NCI-H1048 (cell line): ENCODE results near the gene MBNL2.

Source experiments
- DNase-seq: peaks from one replicate; lab custom pipeline; 2025; lab: John Stamatoyannopoulos, UW

The MBNL2 gene

DNA sequence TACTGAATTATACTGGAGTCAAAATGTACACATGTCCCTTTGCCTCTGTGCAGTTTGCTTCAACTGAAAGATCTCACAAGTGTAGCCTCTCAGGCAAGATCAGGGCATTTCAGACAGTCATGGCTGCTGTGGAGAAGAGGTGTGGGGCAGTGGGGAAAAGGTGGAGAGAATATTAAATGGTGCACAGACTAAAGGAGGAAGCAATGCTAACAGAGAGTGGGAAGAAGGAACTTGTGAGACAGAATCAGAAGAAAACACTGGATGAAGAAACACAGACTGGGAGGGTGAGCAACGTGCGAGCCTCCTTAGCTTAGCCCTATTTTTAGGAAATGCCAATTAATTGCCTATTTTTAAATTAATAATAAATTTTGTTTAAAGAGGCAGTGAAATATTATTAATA, 162.2 kb downstream of the MBNL2 start:
- no peak for DNase-seq

DNA sequence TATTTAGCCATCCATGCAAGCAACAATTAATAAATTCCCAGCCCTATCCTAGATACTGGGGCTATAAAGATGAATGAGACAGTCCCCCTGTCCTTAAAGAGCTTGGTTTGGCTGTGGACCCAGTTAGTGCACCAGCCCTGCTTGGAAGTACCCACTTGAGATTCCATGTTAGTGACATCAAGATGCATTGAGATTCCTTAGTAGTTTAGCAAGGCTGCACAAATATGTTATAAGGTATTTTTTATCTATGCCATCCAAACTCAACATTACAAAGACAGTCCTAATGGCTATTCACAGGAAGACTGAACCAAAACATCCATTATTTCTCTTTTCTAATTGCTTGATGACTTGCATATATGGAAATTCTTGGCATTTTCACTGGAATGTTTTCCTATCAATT, 163.0 kb downstream of the MBNL2 start:
- DNase-seq: no peak

DNA sequence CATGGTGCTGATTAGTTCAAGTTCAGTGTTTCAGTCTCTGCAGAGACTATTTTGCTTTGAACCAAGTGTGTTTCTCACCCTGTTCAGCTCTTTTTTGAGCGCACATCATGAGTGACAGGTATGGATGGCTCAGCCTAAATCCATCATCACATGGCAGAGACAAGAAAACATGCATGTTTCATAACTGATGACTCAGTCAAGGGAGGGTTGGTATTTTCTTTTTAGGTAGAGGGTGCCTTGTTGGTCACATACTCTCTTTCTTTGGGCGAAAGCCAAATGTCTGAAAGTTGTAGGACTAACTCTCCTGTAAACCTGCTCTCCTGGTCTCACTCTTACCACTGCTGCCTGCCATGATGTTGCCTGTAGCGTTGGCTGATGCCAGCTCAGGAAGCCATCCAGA, 163.7 kb downstream of the MBNL2 start:
- DNase-seq: no peak

DNA sequence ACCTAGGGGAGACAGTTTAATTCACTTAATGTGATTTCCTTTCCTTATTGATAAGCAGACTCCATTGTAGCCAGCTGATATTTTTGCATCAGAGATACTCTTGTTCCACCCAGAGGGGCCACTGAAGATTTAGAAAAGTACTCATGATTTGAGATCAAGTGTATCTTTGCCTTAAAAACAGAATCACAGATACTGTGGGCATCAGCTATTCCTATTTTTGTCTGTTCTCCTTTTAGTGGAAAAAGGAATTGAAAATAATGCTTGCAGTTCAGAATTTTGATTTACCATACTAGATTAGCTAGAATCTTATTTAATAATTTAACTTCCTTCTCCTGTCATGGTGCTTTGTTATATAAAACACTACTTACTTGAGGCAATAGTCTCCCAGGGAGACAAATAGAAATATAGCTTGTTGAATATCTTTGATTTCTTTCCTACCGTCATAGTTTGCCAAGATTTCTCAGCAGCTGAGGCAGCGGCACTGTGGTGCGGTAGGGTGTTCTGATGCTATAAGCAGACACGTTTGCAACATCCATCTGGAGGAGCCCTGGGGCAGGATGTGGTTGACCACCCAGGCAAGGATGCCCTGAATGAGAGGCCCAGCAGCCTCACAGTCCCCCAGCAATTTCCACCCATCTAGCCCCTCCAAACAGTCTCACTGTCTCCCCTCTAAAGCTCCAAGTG, 164.8 kb downstream of the MBNL2 start:
- DNase-seq: no peak

DNA sequence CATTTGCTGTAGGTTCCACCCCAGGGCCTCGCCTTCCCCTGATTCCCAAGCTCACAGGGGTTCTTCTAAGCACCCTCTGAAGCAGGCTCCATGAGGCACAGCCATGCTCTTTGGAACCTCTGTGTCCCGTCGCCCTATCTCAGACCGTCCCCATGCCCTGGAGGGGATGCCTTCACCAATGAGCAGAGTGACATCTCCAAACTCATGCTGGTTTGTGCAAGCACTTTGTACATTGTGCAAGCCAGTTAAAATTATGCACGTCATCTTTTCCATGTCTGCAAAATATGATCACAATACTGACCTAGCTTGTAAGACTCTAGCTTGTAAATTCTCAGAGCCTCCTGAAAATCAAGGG, 165.3 kb downstream of the MBNL2 start:
- DNase-seq: no peak

DNA sequence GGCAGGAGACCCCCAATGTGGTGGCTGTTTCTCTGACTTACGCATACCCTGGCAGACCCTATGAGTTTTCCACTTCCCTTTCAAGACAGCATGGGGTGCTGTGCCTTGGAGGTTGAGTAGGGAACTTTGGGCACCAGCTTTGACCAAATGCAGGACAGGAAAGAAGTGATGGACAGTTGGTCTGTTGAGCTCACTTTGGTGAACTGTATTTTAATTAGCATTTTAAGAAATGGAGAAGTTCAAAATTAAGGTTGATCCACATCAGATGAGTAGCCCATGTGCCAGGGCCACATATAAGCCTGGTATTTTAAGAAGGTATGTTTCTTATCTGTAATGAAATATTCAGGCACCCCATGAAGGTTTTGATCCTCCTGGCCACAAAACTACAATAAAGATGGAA, 165.8 kb downstream of the MBNL2 start:
- no peak for DNase-seq

DNA sequence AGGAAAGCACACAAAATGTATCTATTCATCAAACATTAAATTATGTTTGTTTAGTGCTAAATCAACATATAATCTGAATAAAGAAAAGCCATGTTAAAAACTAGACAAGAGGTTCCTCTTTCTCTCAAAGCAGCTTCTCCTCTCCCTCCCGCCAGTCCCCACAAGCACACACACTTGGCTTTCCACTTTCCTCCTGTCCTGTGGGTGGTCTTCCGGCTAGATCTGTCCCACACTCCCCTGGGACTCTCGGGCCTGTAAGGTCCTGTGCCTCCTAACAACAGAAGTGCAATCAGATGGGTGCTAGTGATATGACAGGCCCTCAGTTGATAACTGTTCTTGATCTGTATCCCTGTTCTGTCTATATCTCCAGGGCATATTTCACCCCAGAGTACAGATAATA, 166.2 kb downstream of the MBNL2 start:
- DNase-seq: no peak

DNA sequence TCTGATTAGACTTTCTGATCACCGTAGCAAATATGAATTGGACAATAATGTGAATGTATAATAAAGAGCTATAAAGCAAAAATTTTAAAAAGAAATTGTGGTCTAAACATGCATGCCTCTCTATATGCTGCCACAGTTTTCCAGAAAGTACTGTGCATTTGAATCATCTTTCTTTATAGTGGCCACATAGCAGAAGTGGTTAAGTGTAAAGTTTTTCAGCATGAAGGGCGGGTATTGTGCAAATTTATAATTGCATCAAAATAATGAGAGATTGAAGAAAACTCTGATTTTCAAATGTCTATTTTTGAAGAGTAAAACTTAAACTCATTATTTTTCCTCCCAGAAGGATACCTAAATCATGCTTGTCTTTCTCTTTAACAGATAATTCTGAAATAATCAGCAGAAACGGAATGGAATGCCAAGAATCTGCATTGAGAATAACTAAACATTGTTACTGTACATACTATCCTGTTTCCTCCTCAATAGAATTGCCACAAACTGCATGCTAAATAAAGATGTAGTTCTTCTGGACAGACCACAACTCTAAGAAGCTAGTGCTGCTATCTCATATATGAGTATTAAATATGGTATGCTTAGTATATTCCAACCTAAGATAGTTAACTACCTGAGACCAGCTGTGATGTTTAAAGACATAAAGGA, 168.9 kb downstream of the MBNL2 start:
- DNase-seq: no peak

DNA sequence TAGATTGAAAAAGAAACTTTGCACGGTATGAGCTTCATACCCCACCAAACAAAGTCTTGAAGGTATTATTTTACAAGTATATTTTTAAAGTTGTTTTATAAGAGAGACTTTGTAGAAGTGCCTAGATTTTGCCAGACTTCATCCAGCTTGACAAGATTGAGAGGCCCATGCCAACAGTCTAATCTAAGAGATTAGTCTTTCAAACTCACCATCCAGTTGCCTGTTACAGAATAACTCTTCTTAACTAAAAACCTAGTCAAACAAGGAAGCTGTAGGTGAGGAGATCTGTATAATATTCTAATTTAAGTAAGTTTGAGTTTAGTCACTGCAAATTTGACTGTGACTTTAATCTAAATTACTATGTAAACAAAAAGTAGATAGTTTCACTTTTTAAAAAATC, 169.9 kb downstream of the MBNL2 start:
- DNase-seq: no peak

DNA sequence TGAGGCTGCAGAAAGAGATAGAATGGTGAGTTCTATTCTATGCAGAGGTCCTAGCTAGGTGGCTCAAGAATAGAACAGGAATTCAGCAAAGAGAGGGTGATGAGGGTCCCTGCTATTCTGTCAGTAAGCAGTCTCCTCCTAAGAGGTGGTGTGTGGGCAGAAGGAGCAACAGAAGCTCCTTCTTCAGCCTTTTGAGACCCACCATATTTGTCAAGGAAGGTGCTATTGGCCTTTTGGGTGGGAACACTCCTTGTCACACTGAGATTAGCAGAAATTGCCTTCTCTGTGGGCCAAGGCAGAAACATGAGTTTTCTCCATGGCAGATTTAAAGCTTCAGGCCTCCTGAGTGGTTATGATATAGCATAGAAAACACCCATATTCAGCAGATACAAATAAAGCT, 172.4 kb downstream of the MBNL2 start:
- no peak for DNase-seq

DNA sequence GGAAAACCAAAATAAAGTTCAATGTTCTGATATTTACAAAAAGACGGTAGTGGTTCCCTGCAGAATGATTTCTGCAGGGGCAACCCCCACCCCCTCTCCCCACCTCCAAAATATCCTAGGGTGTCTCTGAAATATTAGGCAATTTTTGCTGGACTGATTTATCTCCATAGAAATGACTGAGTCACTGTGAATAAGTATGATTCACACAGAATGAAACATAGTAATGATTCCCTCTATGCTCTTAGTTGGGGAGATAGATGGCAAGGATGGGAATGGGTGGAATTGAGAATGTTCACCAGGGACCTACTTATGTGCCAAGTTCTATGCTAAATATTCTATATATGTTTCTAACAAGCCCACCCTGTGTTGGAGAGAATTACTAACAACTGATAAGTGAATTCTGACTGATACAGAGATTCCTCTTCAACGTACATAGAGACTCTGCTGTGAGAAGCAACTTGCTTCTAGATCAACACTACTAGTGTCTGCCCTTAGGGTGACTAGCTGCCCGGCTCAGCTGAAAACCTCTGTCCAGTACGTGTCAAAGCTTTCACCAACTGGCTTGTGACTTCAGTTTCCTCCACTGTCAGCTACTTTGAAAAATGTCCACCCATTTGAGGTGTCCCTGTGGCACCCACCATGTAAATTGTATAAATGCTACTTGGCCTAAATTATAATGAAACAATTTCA, 173.5 kb downstream of the MBNL2 start:
- no peak for DNase-seq

DNA sequence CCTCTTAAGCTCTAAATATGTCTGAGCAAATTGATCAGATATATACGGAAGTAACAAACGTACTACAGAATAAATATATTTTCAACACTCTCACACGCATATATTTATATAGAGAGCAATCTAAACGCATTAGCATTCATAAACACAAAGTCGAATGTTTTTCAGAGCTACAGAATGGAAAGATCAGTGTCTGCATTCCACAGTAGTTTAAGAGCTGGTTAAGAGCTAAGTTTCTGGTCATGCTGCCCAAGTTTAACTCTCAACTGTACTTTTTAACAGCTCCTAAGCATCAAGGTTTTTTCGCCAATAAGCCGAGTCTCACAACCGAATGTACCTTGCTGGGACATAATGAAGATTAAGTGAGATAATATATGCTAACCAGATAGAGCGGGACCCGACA, 175.1 kb downstream of the MBNL2 start:
- DNase-seq: no peak

DNA sequence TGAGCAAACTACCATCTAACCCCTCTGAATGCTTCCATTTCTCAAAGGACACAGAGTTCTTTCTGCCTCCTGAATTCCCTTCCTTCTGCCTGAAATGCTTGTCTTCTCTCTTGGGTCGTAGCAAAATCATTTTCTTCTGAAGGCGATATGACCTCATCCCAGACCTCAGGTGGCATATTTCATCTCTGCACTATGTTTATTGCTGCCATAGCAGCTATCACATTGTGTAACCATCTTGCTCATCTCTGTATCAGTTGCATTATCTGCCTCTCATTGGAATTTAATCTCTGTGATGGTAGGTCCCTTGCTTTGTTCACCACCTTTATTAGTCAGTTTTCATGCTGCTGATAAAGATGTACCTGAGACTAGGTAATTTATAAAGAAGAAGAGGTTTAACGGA, 179.3 kb downstream of the MBNL2 start:
- DNase-seq: no peak

DNA sequence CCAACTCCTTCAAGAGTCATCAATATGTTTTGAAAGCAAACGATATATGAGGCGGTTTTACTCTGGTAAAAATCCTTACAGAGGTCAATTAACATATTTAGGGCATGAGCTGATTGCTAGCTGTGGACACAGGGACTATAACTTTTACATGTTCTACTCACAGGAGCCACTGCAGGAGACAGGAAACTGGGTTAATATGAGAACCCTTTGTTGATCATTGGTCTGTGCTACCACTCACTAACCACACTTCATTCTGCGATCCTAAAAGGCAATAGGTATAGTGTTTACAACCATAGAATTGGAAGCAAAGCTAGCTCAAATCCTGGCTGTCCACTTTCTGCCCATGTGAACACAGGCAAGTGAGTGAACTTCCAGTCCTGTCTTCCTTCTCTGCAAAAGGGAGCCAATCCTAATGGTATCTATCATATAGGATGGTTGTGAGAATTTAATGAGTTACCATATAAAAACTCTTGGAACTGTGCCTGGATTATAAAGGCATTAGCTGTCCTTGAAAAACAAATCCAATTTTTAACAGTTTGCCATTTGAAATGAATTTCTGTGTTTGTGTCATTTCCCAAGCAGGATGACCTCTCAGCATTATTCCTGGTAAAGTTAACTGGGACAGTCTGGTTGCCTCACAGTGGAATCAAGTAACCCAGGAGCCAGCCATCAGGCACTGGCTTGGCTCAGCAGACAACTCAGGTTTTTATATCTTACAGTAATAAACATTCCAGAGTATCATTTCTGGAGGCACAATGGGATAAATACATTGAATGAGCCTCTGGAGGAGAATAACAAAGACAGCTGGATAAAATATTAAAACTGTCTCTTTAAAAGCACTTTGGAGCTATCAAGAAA, 182.0 kb downstream of the MBNL2 start:
- DNase-seq: no peak

DNA sequence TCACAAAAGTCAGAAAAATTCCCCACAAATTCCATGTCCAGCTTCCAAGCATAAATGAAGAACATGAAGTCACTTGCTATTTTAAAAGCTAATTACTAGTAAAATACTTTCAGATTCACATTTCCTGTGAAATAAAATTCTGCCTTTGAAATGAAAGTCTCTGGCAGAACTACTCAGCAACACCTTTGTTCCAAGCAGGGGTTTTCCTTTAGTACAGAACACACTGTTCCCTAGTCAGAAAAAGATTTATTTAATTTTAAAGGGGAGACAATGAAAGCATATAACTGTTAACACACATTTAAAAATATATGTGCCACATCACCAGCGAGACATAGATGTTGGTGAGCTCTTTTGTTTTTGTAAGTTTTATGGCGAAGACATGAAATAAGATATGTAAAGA, 185.4 kb downstream of the MBNL2 start:
- no peak for DNase-seq

DNA sequence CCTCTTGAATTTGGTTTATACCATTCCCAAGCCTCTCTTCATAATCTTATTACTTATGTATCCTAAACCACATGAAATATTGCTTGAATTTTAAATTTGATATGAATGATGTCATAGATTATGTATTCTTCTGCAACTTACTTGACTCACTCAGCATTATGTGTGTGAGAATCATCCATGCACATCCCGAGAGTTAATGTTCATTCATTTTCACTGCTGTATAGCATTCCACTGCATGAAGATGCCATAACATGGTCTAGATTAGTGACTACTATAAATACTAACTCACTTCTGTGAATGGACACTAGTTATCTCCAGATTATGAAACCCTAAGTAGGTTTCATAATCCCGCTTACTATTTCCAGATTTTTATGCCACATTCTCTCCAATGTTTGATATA, 186.8 kb downstream of the MBNL2 start:
- no peak for DNase-seq

DNA sequence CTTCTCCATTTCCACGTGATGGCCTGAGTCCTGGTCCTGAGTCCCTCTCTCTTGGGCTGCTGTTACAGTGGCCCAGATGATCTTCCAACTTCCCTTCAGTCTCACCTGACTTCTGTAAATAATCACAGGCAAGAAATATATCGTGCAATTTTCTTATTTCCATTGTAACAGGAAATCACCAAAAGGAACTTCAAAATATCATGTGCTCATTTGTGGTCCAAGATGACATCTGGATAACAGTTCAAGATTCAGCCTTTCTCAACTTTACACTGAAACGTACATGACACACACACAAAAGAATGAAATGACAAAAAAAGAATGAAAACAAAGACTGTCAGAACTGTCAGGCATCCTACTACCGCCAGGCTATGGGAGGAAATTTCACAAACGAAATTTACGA, 189.9 kb downstream of the MBNL2 start:
- DNase-seq: no peak

DNA sequence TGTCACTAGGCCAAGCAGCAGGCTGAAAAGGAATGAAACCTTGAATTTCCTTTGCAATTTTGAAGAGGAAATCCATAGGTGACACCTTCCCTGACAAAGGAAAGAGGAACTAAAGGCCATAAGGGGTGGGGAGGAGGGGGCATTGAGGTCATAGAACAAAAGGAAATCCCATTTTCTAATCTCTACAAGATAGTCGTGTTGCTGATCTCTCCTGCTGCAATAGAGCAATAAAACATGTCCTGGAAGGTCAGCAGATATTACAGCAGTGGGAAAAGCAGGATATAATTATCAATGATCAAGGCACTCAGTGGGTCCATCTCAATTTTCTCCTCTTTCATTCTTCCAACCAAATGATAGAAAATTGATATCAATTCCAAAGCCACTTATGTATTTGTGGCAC, 191.6 kb downstream of the MBNL2 start:
- no peak for DNase-seq

DNA sequence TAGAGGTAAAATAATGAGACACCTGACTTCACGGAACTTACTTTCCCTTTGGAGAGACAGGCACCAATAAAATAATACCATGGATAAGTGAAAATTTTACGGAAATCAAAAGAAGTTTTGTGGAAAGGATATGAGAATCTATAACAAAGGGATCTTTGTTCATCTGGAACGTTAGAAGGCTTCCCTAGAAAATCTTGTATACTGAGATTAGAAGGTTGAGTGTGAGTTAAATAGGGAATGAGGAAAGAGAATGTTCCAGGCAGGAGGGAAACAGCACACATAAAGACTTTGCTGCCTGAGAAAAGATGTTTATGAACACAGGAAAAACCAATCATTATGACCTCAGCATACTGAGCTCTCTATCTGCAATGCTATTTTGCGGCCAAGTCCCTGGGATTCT, 192.3 kb downstream of the MBNL2 start:
- DNase-seq: no peak

DNA sequence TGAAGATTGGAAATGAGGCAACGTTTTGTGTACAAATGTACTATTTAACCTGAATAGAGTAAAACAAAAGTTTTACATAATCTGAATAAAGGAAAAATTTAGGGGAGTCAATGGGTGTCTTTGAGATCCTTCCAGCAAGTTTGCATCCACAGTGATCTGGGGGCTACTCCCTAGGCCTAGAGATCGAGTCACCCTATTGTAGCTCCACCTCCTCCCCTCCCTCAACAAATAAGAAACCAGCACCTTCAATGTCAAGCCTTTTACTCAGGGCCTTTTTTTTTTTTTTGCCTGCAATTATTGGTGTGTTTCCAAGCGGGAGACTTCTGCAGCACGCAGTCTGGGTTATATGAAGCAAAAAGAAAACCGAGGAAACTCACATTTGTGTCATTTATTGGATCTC, 195.6 kb downstream of the MBNL2 start:
- no peak for DNase-seq

DNA sequence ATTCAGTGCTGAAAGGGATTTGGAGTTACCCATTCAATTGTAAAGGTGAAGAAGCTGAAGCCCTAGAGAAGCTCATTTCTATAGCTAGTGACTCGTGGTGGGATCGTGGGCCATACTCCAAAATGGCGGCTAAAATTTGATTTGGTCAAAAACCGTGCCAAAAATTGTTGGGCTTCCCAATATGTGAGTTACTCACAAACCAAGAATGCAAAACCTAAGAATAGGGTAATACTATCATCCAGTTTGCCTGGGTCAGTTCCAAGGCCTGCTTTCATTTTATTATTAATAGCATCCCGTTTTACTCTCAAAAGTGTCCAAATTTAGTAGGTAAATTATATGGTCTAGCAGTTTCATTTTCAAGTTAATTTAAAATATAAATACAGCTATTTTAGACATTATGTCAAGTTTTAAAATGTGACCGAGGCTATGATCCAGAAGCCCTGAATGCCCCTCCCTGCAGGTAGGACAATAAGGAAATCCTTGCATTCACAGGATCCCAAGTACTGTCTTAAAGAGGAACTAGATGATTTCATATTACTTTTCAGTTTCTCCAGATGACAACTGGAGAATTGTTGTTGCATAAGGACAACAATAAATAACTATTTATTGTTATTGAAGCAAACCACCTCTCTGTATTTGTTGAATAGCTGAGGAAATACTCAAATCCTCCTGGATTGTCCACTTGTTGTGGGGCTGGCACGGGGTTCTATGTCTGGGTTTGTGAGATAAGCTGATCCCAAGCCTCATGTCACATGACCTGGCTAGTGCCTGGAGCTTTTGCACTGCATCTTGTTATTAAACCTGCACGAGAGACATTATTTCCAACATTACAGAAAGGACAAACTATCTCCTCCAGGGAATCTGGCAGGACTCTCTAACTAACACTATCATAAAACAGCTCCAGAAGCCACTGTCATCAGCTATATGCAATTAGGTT, 200.3 kb downstream of the MBNL2 start:
- DNase-seq: no peak
